IPS-11a (cell line): ENCODE results near the gene KCNH3.
"Not testable (repeated sequence)": the region's sequence is repeated elsewhere in the genome, so short reads cannot be mapped to it uniquely, and the experiment has no call there.

Experiments
- H3K4me3 ChIP-seq: one replicate; pipeline ENCODE4 v1.5.1; 2013; ENCODE audit warnings: low read depth, low read length, control low read depth

KCNH3 gene

GRCh38 chr12:49524660-49525324 is 14.0 kb upstream of the KCNH3 start:
- no peak overlapping the region for H3K4me3 ChIP-seq

- no peak overlapping the region for H3K4me3 ChIP-seq
Measured at GRCh38 chr12:49525942-49526341, 12.9 kb upstream of the KCNH3 start.

- H3K4me3 ChIP-seq = no peak overlapping the region
Measured at GRCh38 chr12:49527361-49528130, 11.3 kb upstream of the KCNH3 start.

- no peak overlapping the region for H3K4me3 ChIP-seq
Measured at GRCh38 chr12:49529414-49529813, 9.4 kb upstream of the KCNH3 start.

DNA sequence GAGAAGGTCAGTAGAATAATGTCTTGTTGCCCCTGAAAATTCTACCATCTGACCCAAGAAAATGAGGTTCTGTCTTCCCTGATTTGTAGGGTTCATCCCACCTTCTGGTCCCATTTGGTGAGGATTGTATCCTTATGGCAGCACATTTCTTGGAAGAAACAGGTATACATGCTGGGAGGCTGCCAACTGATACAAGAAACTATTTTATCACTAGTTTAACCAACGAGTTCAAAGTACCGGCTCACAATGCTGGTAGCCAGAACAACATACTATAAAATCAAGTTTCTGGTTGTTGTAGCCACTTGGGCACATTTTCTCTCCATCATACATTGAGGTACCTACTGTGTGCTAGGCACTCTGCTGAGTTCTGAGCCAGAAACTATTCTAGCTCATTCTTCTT is 7.1 kb upstream of the KCNH3 start:
- no peak overlapping the region for H3K4me3 ChIP-seq

GRCh38 chr12:49533331-49533730 is 5.5 kb upstream of the KCNH3 start:
- no peak overlapping the region for H3K4me3 ChIP-seq

- not testable (repeated sequence) for H3K4me3 ChIP-seq
Measured at GRCh38 chr12:49534122-49534521, 4.7 kb upstream of the KCNH3 start.

GRCh38 chr12:49534731-49535278 is 4.0 kb upstream of the KCNH3 start:
- no peak overlapping the region for H3K4me3 ChIP-seq

- H3K4me3 ChIP-seq = no peak overlapping the region
Measured at GRCh38 chr12:49535921-49536525, 2.8 kb upstream of the KCNH3 start.

- H3K4me3 ChIP-seq = no peak overlapping the region
Measured at GRCh38 chr12:49536526-49537071, 2.2 kb upstream of the KCNH3 start.

DNA sequence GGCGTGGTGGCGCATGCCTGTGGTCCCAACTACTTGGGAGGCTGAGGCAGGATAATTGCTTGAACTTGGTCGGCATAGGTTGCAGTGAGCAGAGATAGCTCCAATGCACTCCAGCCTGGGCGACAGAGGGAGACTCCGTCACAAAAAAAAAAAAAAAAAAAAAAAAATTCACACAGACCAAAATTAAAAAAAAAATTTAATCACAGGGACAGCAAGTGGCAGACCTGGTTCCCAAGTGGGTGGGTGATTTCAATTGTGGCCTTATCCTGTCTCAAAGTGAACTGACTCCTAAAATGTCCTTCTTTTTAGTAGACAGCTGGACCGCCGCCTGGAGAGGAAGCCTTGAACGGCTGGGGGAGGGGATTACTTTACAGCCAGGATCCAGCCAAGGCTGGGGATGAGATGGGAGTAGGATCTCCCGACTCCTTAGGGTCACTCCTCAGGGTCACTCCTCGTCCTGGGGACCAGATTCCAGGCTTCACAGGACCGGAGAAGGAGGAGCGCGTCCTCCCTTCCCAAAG is 1.5 kb upstream of the KCNH3 start:
- peak overlapping the region; percentile 8 for H3K4me3 ChIP-seq

GRCh38 chr12:49537752-49538509 is 899 bp upstream of the KCNH3 start:
- H3K4me3 ChIP-seq = peak overlapping the region; percentile 8

- no peak overlapping the region for H3K4me3 ChIP-seq
Measured at GRCh38 chr12:49539406-49540228, 787 bp downstream of the KCNH3 start.

DNA sequence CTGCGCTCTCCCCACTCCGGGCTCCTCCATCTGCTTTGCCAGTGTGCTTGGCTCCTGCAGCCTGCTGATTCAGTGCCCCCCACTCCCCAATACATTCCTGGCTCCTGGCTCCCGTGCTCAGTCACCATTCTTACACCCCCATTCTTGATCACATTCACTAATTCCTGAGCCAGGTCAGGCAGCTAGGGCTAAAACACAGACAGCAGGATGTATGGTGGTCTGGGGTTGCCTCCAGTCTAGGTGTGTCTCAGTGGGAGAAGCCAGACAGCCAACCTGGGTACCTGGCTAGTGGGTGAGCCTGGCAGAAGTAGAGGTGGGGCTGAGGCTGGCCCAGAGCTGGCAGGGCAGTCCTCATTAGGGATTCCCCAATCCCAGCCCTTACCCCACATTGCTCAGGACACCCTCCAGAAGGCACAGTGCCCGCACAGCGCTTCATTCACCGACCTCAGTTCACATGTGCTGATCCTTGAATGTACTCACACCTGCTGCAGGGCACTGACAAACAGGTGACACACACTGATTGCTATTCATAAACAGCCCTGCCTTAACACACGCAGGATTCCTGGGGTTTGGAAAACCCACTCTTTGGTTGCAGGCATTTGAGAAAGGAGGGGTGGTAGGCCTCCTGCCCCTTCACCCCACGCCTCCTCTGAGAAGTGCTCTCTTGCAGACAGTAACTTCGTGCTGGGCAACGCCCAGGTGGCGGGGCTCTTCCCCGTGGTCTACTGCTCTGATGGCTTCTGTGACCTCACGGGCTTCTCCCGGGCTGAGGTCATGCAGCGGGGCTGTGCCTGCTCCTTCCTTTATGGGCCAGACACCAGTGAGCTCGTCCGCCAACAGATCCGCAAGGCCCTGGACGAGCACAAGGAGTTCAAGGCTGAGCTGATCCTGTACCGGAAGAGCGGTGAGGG is 1.7 kb downstream of the KCNH3 start:
- no peak overlapping the region for H3K4me3 ChIP-seq

DNA sequence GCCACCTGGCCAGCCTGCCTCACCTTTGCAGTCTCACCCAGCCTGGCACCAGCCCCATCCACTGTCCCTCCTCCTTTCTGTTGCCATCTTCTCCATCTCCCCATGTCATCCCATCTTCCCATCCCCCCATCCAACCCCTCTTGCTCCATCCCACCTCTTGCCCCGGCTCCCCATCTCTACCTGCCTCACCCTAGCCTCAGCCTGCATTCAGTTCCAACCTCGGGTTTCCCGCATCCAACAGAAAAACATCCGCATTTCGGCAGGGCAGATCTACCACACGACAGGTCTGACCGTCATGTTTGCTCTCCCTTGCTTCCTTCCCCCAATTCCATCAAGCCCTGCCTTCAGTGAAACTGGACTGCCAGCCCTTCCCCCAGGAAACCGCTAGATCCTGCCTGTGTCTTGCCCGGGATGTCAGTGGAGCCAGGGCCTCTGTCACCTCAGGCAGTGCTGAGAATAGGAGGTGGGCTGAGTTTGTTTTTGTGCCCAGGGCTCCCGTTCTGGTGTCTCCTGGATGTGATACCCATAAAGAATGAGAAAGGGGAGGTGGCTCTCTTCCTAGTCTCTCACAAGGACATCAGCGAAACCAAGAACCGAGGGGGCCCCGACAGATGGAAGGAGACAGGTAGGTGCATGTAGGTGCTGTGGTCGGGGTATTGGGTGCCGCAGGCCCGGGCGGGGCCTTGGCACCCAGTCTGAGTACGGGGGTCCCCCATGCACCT is 2.5 kb downstream of the KCNH3 start:
- H3K4me3 ChIP-seq = no peak overlapping the region

DNA sequence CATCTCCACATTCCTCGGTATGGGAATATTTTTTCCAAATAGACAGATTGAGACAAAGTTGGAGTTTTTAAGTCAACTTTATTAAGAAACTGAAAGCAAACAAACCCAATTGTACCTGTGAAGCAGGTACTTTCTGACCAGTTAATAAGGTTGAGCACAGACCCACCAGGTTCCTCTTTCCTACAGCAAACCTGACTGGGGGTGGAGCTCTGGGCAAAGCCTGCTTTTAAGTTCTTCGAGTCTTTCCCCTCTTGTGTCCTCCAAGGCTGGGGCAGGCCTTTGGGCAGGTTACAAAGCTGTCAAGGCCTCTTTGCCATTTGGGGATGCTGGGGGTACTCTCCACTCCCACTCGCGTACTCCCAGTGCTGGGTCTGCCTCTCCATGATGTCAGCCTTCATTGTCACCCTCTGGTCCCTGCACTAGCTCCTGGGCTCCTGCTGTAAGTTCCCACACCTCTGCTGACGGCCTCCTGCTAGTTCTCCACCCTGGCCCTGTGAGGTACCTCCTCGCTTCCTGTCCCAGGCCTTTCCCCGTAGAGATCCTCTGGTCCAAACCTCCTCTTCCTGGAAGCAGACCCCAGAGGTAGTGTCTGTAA is 3.2 kb downstream of the KCNH3 start:
- H3K4me3 ChIP-seq = no peak overlapping the region

- H3K4me3 ChIP-seq = no peak overlapping the region
Measured at GRCh38 chr12:49542592-49543160, 3.8 kb downstream of the KCNH3 start.
